RWPE2 (cell line): ENCODE data around the gene PDPR.
"Not testable (repeated sequence)": the region's sequence is repeated elsewhere in the genome, so short reads cannot be mapped to it uniquely, and the experiment has no call there.

Experiments used
- ATAC-seq: fragments of 200-7000 bp; cut with Tn5 transposase; 3 replicates; pipeline ENCODE4 v1.9.1; 2021; ENCODE audit warnings: low read depth
- DNase-seq: peaks from one replicate; pipeline ENCODE4 v3.0.0-alpha.2; 2020; ENCODE audit warnings: low spot score
- H3K27ac ChIP-seq: fragments of 450-650 bp; 2 replicates; pipeline ENCODE4 v1.5.1; 2017; ENCODE audit warnings: mild to moderate bottlenecking; ENCODE audit not compliant: poor library complexity, severe bottlenecking
- H3K27me3 ChIP-seq: fragments of 250-450 bp; sonication (Bioruptor Pico); 2 replicates; pipeline ENCODE4 v1.5.1; 2021; ENCODE audit warnings: mild to moderate bottlenecking, moderate library complexity; ENCODE audit not compliant: insufficient read depth, poor library complexity, severe bottlenecking
- H3K36me3 ChIP-seq: fragments of 250-450 bp; sonication (Bioruptor Pico); 2 replicates; pipeline ENCODE4 v1.5.1; 2020; ENCODE audit warnings: low read depth, mild to moderate bottlenecking, moderate library complexity
- H3K4me1 ChIP-seq: fragments of 250-450 bp; sonication (Bioruptor Pico); 2 replicates; pipeline ENCODE4 v1.5.1; 2021; ENCODE audit warnings: mild to moderate bottlenecking, moderate library complexity; ENCODE audit not compliant: insufficient read depth, poor library complexity, severe bottlenecking
- H3K4me3 ChIP-seq: fragments of 250-450 bp; sonication (Bioruptor Pico); 2 replicates; pipeline ENCODE4 v1.5.1; 2021; ENCODE audit warnings: mild to moderate bottlenecking, moderate library complexity; ENCODE audit not compliant: severe bottlenecking
- H3K9me3 ChIP-seq: fragments of 250-450 bp; sonication (Bioruptor Pico); 2 replicates; pipeline ENCODE4 v1.5.1; 2021; ENCODE audit warnings: mild to moderate bottlenecking, moderate library complexity; ENCODE audit not compliant: severe bottlenecking

Gene PDPR

DNA sequence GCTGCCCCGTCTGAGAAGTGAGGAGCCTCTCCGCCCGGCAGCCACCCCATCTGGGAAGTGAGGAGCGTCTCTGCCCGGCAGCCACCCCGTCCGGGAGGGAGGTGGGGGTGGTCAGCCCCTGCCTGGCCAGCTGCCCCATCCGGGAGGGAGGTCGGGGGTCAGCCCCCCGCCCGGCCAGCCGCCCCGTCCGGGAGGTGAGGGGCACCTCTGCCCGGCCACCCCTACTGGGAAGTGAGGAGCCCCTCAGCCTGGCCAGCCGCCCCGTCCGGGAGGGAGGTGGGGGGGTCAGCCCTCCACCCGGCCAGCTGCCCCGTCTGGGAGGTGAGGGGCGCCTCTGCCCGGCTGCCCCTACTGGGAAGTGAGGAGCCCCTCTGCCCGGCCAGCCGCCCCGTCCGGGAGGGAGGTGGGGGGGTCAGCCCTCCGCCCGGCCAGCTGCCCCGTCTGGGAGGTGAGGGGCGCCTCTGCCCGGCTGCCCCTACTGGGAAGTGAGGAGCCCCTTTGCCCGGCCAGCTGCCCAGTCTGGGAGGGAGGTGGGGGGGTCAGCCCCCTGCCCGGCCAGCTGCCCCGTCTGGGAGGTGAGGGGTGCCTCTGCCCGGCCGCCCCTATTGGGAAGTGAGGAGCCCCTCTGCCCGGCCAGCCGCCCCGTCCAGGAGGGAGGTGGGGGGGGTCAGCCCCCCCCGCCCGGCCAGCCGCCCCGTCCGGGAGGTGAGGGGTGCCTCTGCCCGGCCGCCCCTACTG is 90.7 kb downstream of the PDPR start:
- not testable (repeated sequence) for ATAC-seq

GRCh38 chr16:70206382-70206781 is 92.2 kb downstream of the PDPR start:
- not testable (repeated sequence) for ATAC-seq, DNase-seq, H3K36me3 ChIP-seq, H3K4me1 ChIP-seq, H3K9me3 ChIP-seq, H3K4me3 ChIP-seq, H3K27me3 ChIP-seq, H3K27ac ChIP-seq

More for the DNA sequence above, 90.7 kb downstream of the PDPR start:
- H3K36me3 ChIP-seq, H3K4me3 ChIP-seq, DNase-seq, H3K27ac ChIP-seq, H3K9me3 ChIP-seq, H3K4me1 ChIP-seq, H3K27me3 ChIP-seq: not testable (repeated sequence)
